HS-5 (cell line): ENCODE results near the gene ANKRD53.

Source experiments
- DNase-seq: peaks from one replicate; pipeline ENCODE4 v3.0.0-alpha.2; 2012; ENCODE audit warnings: low read depth

Gene ANKRD53

GRCh38 chr2:70978341-70979179 lies at the start of gene ANKRD53:
ANKRD53 (plus strand) TSS chr2:70978630; CDS start chr2:70978646, 16 bp downstream.
- DNase-seq, result no peak

GRCh38 chr2:70930371-70931329 lies 47.8 kb upstream of the ANKRD53 start:
- no peak for DNase-seq

GRCh38 chr2:70931376-70932000 lies 46.9 kb upstream of the ANKRD53 start:
- DNase-seq, result no peak

- no peak for DNase-seq
Measured at GRCh38 chr2:70932631-70933230, 45.7 kb upstream of the ANKRD53 start.

GRCh38 chr2:70934981-70935380 lies 43.4 kb upstream of the ANKRD53 start:
- DNase-seq, result no peak

GRCh38 chr2:70935468-70936164 lies 42.8 kb upstream of the ANKRD53 start, which contains the start of gene ATP6V1B1:
ATP6V1B1 (plus strand) TSS chr2:70935900; CDS start chr2:70935955, 55 bp downstream.
- no peak for DNase-seq

- no peak for DNase-seq
Measured at GRCh38 chr2:70936165-70936978, 42.1 kb upstream of the ANKRD53 start.

- no peak for DNase-seq
Measured at GRCh38 chr2:70936979-70937811, 41.2 kb upstream of the ANKRD53 start.

GRCh38 chr2:70937866-70938585 lies 40.4 kb upstream of the ANKRD53 start:
- DNase-seq, result no peak

GRCh38 chr2:70938586-70938950 lies 39.9 kb upstream of the ANKRD53 start:
- DNase-seq, result no peak

- DNase-seq, result no peak
Measured at GRCh38 chr2:70939001-70939838, 39.2 kb upstream of the ANKRD53 start.

GRCh38 chr2:70939839-70940580 lies 38.4 kb upstream of the ANKRD53 start:
- DNase-seq, result no peak

- no peak for DNase-seq
Measured at GRCh38 chr2:70941186-70941585, 37.2 kb upstream of the ANKRD53 start.

GRCh38 chr2:70941701-70942100 lies 36.7 kb upstream of the ANKRD53 start:
- no peak for DNase-seq

- DNase-seq, result no peak
Measured at GRCh38 chr2:70942396-70943204, 35.8 kb upstream of the ANKRD53 start.

- no peak for DNase-seq
Measured at GRCh38 chr2:70943205-70943871, 35.1 kb upstream of the ANKRD53 start.
